Endothelial cell of umbilical vein (primary cell): ENCODE results near the gene CNIH4. TPM values are rescaled to one million over a fixed set of nuclear protein-coding genes. Genes with fewer than 3 reads are reported as not detected.

Experiments
- BruUV-seq: library from RNA; stranded (reverse); fragments of 400-500 nt; replicated peaks from 2 replicates; lab custom pipeline; 2021; lab: Mats Ljungman, UMichigan
- CTCF ChIA-PET: fragments of 300-600, 350-600 bp; sonication (Branson Sonifier 250); formaldehyde crosslinking; loops from one replicate; lab custom pipeline; 2021; ENCODE audit warnings: antibody characterized with exemption, inconsistent platforms; lab: Charles Lee
- POLR2A ChIA-PET: fragments of 300-600, 350-600 bp; sonication (Branson Sonifier 250); formaldehyde crosslinking; loops from one replicate; lab custom pipeline; 2021; ENCODE audit warnings: antibody characterized with exemption, inconsistent platforms; lab: Charles Lee
- DNase-seq: peaks from one replicate; pipeline ENCODE4 v3.0.0-alpha.2; 2011; ENCODE audit warnings: low read depth, low spot score
- FAIRE-seq: peaks from 2 replicates; lab custom pipeline; 2011; peaks lifted over from hg19 to GRCh38; lab: Jason Lieb, UNC
- H2AFZ ChIP-seq: 2 replicates; pipeline ENCODE4 v1.6.0; 2012; ENCODE audit warnings: low read depth, low read length, control low read depth, inconsistent platforms
- H3K27ac ChIP-seq: 2 replicates; pipeline ENCODE4 v1.5.1; 2011; ENCODE audit warnings: low read depth, mild to moderate bottlenecking, control low read depth, low read length, moderate library complexity; ENCODE audit not compliant: insufficient read depth
- H3K27me3 ChIP-seq, 2 experiments: 2 replicates each; pipeline versions ENCODE4 v1.6.0 to v1.6.1; 2011; ENCODE audit warnings: low read length in 2 of 2, mixed read lengths in 1 of 2; ENCODE audit not compliant: control insufficient read depth in 2 of 2, insufficient read depth in 2 of 2
- H3K36me3 ChIP-seq, 2 experiments: 2 replicates in 1 of 2; 3 replicates in 1 of 2; pipeline ENCODE4 v1.5.1; 2011; ENCODE audit warnings: low read length in 2 of 2, mild to moderate bottlenecking in 1 of 2, moderate library complexity in 1 of 2; ENCODE audit not compliant: control insufficient read depth in 2 of 2, insufficient read depth in 2 of 2; ENCODE audit errors: extremely low read depth in 1 of 2
- H3K4me1 ChIP-seq: 3 replicates; pipeline ENCODE4 v1.5.1; 2011; ENCODE audit warnings: mild to moderate bottlenecking, low read length; ENCODE audit not compliant: control insufficient read depth, insufficient read depth; ENCODE audit errors: extremely low read depth
- H3K4me2 ChIP-seq: 2 replicates; pipeline ENCODE4 v1.6.1; 2011; ENCODE audit warnings: low read length, control low read depth, mixed read lengths; ENCODE audit not compliant: insufficient read depth
- H3K4me3 ChIP-seq, 3 experiments: fragments of 200-600 bp in 1 of 3; sonication (generic), shearing (Covaris generic) in 1 of 3; replicated peaks in 1 of 3; 2 replicates each; pipeline ENCODE4 v1.5.1; 2011 to 2016; ENCODE audit warnings: control low read depth in 3 of 3, low read length in 3 of 3, mild to moderate bottlenecking in 2 of 3, inconsistent platforms in 1 of 3, low read depth in 1 of 3, moderate library complexity in 1 of 3; ENCODE audit not compliant: insufficient read depth in 1 of 3
- H3K79me2 ChIP-seq: 2 replicates; pipeline ENCODE4 v1.6.0; 2012; ENCODE audit warnings: low read length, inconsistent platforms; ENCODE audit not compliant: control insufficient read depth, insufficient read depth
- H3K9ac ChIP-seq: replicated peaks from 2 replicates; pipeline ENCODE3; 2011; ENCODE audit warnings: low read length, control low read depth; ENCODE audit not compliant: insufficient read depth; ENCODE audit errors: extremely low read depth
- H3K9me1 ChIP-seq: replicated peaks from 3 replicates; pipeline ENCODE4 v1.6.0; 2011; ENCODE audit warnings: mild to moderate bottlenecking, low read length; ENCODE audit not compliant: control insufficient read depth, insufficient read depth; ENCODE audit errors: extremely low read depth
- H3K9me3 ChIP-seq: replicated peaks from 2 replicates; pipeline ENCODE4 v1.5.1; 2012; ENCODE audit warnings: low read length, inconsistent platforms; ENCODE audit not compliant: control insufficient read depth, insufficient read depth
- H4K20me1 ChIP-seq: replicated peaks from 2 replicates; pipeline ENCODE3; 2011; ENCODE audit warnings: mild to moderate bottlenecking, low read length; ENCODE audit not compliant: control insufficient read depth, insufficient read depth; ENCODE audit errors: extremely low read depth
- EZH2 ChIP-seq: IDR thresholded peaks from 2 replicates; pipeline ENCODE4 v1.6.1; 2012; ENCODE audit warnings: borderline replicate concordance, low read depth, mild to moderate bottlenecking, moderate library complexity, low read length, inconsistent platforms; ENCODE audit not compliant: severe bottlenecking
- FOS ChIP-seq: IDR thresholded peaks from 2 replicates; pipeline ENCODE4 v1.6.1; 2011; ENCODE audit warnings: mild to moderate bottlenecking, low read length, moderate library complexity, borderline replicate concordance; ENCODE audit not compliant: insufficient read depth
- GATA2 ChIP-seq: IDR thresholded peaks from 2 replicates; pipeline ENCODE4 v1.7.0; 2011; ENCODE audit warnings: low read depth, mild to moderate bottlenecking, moderate library complexity, mixed read lengths, low read length; ENCODE audit not compliant: insufficient read length, insufficient read depth
- JUN ChIP-seq: IDR thresholded peaks from 2 replicates; pipeline ENCODE4 v1.6.1; 2011; ENCODE audit warnings: borderline replicate concordance, low read depth; ENCODE audit not compliant: insufficient read length, insufficient read depth
- MYC ChIP-seq: IDR thresholded peaks from one replicate; pipeline ENCODE4 v1.6.1; 2011; ENCODE audit warnings: mild to moderate bottlenecking, low read depth, low read length
- POLR2A ChIP-seq: IDR thresholded peaks from 2 replicates; pipeline ENCODE4 v1.6.1; 2012; ENCODE audit warnings: low read depth, mild to moderate bottlenecking, control low read depth, low read length
- POLR2AphosphoS5 ChIP-seq: IDR thresholded peaks from 2 replicates; pipeline ENCODE4 v1.6.1; 2012; ENCODE audit warnings: low read depth, mild to moderate bottlenecking, control low read depth, low read length, moderate library complexity; ENCODE audit not compliant: insufficient read depth
- dilution Hi-C: fragments of 300-500 bp; cut with MboI; formaldehyde crosslinking; loops from one replicate; pipeline ENCODE4 v1.15.0; 2019; ENCODE audit warnings: low sequenced_read_pairs; ENCODE audit not compliant: extremely low pct_ligation_motif_present
- intact Hi-C: fragments of 100-400 bp; cut with micrococcal nuclease; formaldehyde crosslinking; loops from one replicate; pipeline ENCODE4 v1.10.0; 2022
- polyA plus RNA-seq, 4 experiments: library from polyadenylated mRNA; depleted of rRNA in 3 of 4; stranded (reverse) in 3 of 4; unstranded in 1 of 4; fragments of >200 nt; gene quantifications; 2 replicates each; pipeline versions ENCODE4 v1.2.1 to v1.2.3, GENCODE V29; 2011 to 2012; ENCODE audit warnings: missing spikeins in 1 of 4
- total RNA-seq: library from RNA; stranded (reverse); gene quantifications from 2 replicates; pipeline ENCODE4 v1.2.3, GENCODE V29; 2021
- TF ChIP-seq, protein P1 (sequence below): IDR thresholded peaks from 2 replicates; pipeline ENCODE4 v1.6.1; 2011; ENCODE audit not compliant: insufficient read depth, insufficient read length
- TF ChIP-seq, protein P2 (sequence below), 2 donors: IDR thresholded peaks; 1 replicate in 1 of 2; 2 replicates in 1 of 2; pipeline ENCODE4 v1.5.1; 2011; ENCODE audit warnings: low read length in 2 of 2, mild to moderate bottlenecking in 2 of 2, moderate library complexity in 2 of 2, control low read depth in 1 of 2, inconsistent platforms in 1 of 2, low read depth in 1 of 2; ENCODE audit not compliant: insufficient read depth in 1 of 2; ENCODE audit errors: extremely low read depth in 1 of 2

The CNIH4 gene
- total and polyA plus RNA-seq, 2 donors (not counting 3 experiments of a cell fraction or from before 2014, with no cell fraction given): 74.9 to 118 TPM

GRCh38 chr1:224402472-224403036, 45.9 kb downstream of the CNIH4 start:
- Histone ChIP-seq H3K9me1 (no peaks in the 10 kb centered on the region), H2AFZ (no peak overlapping the region), H3K27ac (no peak overlapping the region), H3K4me1 (peaks cover 8% of the 10 kb centered on the region), H3K9ac (no peak overlapping the region), H3K27me3 (no peaks in the 10 kb centered on the region), H4K20me1 (peaks cover 6% of the 10 kb centered on the region), H3K4me2 (no peak overlapping the region), H3K9me3 (no peaks in the 10 kb centered on the region), H3K4me3 (no peak overlapping the region), H3K36me3 (peaks cover 14 to 51% of the 10 kb centered on the region in 2 experiments), H3K79me2 (no peaks in the 10 kb centered on the region)
- intact Hi-C loops (no loop called here), dilution Hi-C loops (no loop called here)
- TF ChIP-seq POLR2A (no peak), FOS (no peak), EZH2 (no peak), POLR2AphosphoS5 (no peak), GATA2 (no peak), JUN (no peak), MYC (no peak)
- TF ChIP-seq, protein P1, sequence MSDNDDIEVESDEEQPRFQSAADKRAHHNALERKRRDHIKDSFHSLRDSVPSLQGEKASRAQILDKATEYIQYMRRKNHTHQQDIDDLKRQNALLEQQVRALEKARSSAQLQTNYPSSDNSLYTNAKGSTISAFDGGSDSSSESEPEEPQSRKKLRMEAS: no peak
- TF ChIP-seq, protein P2, sequence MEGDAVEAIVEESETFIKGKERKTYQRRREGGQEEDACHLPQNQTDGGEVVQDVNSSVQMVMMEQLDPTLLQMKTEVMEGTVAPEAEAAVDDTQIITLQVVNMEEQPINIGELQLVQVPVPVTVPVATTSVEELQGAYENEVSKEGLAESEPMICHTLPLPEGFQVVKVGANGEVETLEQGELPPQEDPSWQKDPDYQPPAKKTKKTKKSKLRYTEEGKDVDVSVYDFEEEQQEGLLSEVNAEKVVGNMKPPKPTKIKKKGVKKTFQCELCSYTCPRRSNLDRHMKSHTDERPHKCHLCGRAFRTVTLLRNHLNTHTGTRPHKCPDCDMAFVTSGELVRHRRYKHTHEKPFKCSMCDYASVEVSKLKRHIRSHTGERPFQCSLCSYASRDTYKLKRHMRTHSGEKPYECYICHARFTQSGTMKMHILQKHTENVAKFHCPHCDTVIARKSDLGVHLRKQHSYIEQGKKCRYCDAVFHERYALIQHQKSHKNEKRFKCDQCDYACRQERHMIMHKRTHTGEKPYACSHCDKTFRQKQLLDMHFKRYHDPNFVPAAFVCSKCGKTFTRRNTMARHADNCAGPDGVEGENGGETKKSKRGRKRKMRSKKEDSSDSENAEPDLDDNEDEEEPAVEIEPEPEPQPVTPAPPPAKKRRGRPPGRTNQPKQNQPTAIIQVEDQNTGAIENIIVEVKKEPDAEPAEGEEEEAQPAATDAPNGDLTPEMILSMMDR (IDR thresholded peaks at IDR 0.05; ENCODE audit: extremely low read depth in 1 of 2, insufficient read depth in 1 of 2, low read depth in 1 of 2, low read length in 2 of 2): no peak
- no peak for FAIRE-seq
- BruUV-seq: no TSS peak
- ChIA-PET POLR2A (no interaction called here), CTCF (interaction anchor here (1.3 kb wide), 1 partner anchor 9 kb away, joined by 4 read pairs; no protein-coding TSS in a partner anchor)
- no peak for DNase-seq
